Spinal cord (tissue), 10 donors: ENCODE results near the gene OR1L4. TPM values are rescaled to one million over a fixed set of nuclear protein-coding genes. Genes with fewer than 3 reads are reported as not detected.

Experiments
- DNase-seq, 6 donors: peaks; one replicate each; pipeline versions ENCODE4 v3.0.0 to v3.0.0-alpha.2; 2013 to 2015; ENCODE audit warnings: low spot score in 6 of 6, low read depth in 4 of 6
- H3K27ac ChIP-seq: one replicate; pipeline ENCODE4 v1.5.1; 2013; ENCODE audit warnings: low read depth, low read length, control low read depth
- H3K27me3 ChIP-seq: one replicate; pipeline ENCODE4 v1.6.1; 2013; ENCODE audit warnings: low read length; ENCODE audit not compliant: control insufficient read depth, insufficient read depth
- H3K36me3 ChIP-seq: one replicate; pipeline ENCODE4 v1.6.1; 2013; ENCODE audit warnings: low read length; ENCODE audit not compliant: control insufficient read depth, insufficient read depth
- H3K4me1 ChIP-seq: one replicate; pipeline ENCODE4 v1.6.1; 2013; ENCODE audit warnings: low read length; ENCODE audit not compliant: control insufficient read depth, insufficient read depth
- H3K4me3 ChIP-seq: one replicate; pipeline ENCODE4 v1.5.1; 2013; ENCODE audit warnings: low read depth, low read length, control low read depth
- H3K9me3 ChIP-seq: one replicate; pipeline ENCODE4 v1.6.1; 2013; ENCODE audit warnings: low read length; ENCODE audit not compliant: control insufficient read depth, insufficient read depth
- WGBS: methylation state at CpG from one replicate; pipeline ENCODE4 v1.1.5; 2013; ENCODE audit warnings: missing lambda C conversion rate; ENCODE audit not compliant: insufficient coverage; 5-methylcytosine and 5-hydroxymethylcytosine counted together
- long read RNA-seq, 4 donors: transcript quantifications; one replicate each; lab custom pipeline, GENCODE V29; 2026
- polyA plus RNA-seq, 2 donors: library from polyadenylated mRNA; unstranded; fragments of 120-200 nt; gene quantifications; one replicate each; pipeline ENCODE4 v1.2.1, GENCODE V29; 2013; ENCODE audit not compliant: insufficient read length in 2 of 2
- total RNA-seq, 2 donors: library from RNA; depleted of rRNA in 1 of 2; stranded (reverse); fragments of 120-200 nt in 1 of 2; fragments of >200 nt in 1 of 2; gene quantifications; one replicate each; pipeline versions ENCODE4 v1.2.3 to v1.2.4, GENCODE V29; 2013 to 2014
- donor health status: healthy.

Gene OR1L4, protein sequence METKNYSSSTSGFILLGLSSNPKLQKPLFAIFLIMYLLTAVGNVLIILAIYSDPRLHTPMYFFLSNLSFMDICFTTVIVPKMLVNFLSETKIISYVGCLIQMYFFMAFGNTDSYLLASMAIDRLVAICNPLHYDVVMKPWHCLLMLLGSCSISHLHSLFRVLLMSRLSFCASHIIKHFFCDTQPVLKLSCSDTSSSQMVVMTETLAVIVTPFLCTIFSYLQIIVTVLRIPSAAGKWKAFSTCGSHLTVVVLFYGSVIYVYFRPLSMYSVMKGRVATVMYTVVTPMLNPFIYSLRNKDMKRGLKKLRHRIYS
- not detected for total RNA-seq
- not detected for polyA plus RNA-seq
- long read RNA-seq, donor 1 = 0 reads
- long read RNA-seq, donor 2 = 0 reads
- long read RNA-seq, donor 3 = 0 reads
- long read RNA-seq, donor 4 = 0 reads

DNA sequence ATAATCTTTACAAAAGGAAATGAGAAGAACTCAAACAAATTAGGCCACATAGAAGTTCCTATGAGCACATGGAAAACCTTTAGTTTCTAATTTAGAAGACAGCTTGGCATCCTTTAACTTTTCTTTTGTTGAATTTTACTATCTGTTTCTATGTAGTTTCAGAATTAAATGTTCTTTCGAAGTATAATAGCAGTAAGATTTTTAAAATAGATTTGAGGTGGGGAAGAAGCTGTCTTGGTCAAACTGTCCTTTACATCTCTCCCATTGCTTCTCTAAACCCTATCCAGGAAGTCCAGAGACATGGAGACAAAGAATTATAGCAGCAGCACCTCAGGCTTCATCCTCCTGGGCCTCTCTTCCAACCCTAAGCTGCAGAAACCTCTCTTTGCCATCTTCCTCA lies at the start of gene OR1L4:
TSS of gene OR1L4 (plus strand) at position 301 of the 400 bp plus-strand sequence. CDS start at position 301, 0 bp downstream.
- Histone ChIP-seq H3K4me1 (no peaks in the 10 kb centered on the region), H3K4me3 (no peak within 1 kb of the TSS), H3K9me3 (peaks cover 11% of the 10 kb centered on the region), H3K27me3 (no peaks in the 10 kb centered on the region), H3K36me3 (no peaks in the 10 kb centered on the region), H3K27ac (no peak within 1 kb of the TSS)
- no CpG with 5 or more reads among the region's 1 CpG for WGBS
- no peak for DNase-seq

DNA sequence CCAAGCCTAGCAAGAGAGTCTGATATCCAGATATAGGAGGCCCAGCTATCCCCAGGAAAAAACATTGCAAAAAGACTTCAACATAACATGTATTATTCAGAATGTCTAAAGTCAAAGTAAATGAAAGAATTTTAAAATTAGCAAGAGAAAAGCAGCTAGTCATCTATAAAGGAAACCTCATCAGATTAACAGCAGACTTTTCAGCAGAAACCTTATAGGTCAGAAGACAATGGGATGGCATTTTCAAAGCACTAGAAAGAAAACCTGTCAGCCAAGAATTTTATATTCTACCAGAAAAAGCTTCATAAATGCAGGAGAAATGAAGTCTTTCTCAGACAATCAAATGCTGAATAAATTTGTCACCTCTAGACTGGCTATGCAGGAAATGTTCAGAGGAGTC lies 38.9 kb upstream of the OR1L4 start:
- Histone ChIP-seq H3K27ac (no peak overlapping the region), H3K27me3 (no peaks in the 10 kb centered on the region), H3K4me1 (no peaks in the 10 kb centered on the region), H3K36me3 (no peaks in the 10 kb centered on the region), H3K9me3 (peaks cover 7% of the 10 kb centered on the region), H3K4me3 (no peak overlapping the region)
- DNase-seq = no peak

DNA sequence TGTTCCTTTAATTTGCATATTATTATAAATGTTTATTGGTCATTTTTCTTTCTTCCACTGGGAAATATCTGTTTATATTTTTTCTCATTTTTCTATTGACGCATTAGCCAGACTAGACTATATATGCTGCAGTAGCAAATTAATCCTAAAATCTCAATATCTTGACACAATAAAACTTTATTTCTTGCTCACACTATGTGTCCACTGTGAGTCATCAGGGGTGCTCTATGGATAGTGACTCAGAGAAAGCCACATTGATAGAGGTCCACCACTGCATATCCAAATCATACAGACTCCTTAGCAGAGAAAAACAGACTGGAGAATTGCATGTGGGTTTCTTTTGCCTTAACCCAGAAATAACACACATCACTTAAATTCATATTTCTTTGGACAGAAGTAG lies 28.1 kb upstream of the OR1L4 start:
- Histone ChIP-seq H3K4me3 (no peak overlapping the region), H3K27me3 (no peaks in the 10 kb centered on the region), H3K36me3 (no peaks in the 10 kb centered on the region), H3K27ac (no peak overlapping the region), H3K9me3 (peaks cover 1% of the 10 kb centered on the region), H3K4me1 (no peaks in the 10 kb centered on the region)
- WGBS = no CpG with 5 or more reads among the region's 1 CpG
- DNase-seq = no peak

DNA sequence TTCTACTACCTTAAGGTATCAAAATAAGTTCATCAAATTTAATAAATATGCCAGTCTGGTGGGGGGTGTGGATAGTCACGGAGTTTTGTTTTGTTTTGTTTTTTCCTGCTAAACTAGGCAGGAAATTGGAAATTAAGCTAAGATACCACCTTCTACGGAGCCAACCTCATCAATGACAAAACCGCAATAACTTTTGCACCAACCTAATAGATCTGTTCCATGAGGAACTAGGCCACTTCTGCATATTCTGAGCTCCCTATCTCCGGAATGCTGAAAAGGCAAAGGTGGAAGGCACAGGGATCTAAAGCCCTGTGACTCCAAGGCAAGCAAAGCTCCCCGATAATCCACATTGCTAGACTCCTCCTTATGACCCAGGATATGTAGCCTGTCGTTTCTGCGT lies 5.8 kb upstream of the OR1L4 start:
- no peak overlapping the region for H3K27ac ChIP-seq
- WGBS = 90% methylated on average over 4 of the region's 7 CpGs
- H3K27me3 ChIP-seq = no peaks in the 10 kb centered on the region
- no peak for DNase-seq
- no peaks in the 10 kb centered on the region for H3K4me1 ChIP-seq
- H3K36me3 ChIP-seq = no peaks in the 10 kb centered on the region
- no peaks in the 10 kb centered on the region for H3K9me3 ChIP-seq
- H3K4me3 ChIP-seq = no peak overlapping the region

DNA sequence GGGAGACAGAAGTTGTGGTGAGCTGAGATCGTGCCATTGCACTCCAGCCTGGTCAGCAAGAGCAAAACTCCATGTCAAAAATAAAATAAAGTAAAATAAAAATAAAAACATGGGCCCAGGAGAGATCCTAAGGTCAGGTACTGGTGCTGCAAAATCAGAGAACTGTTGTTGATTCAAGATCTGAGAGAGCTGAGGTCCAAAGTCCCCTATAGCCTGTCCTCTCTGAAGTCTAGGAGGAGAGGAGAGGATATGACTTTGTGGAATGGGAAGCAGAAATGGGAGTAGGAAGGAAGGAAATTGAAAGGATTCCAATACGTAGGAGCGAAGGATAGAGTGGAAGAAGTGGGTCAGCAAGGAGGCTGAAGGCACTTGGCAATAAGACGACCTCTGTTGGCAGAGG lies 4.6 kb upstream of the OR1L4 start:
- H3K27ac ChIP-seq = no peak overlapping the region
- H3K4me3 ChIP-seq = no peak overlapping the region
- no peaks in the 10 kb centered on the region for H3K36me3 ChIP-seq
- DNase-seq = no peak
- no peaks in the 10 kb centered on the region for H3K9me3 ChIP-seq
- WGBS = 74% methylated on average over 2 of the region's 4 CpGs
- no peaks in the 10 kb centered on the region for H3K27me3 ChIP-seq
- no peaks in the 10 kb centered on the region for H3K4me1 ChIP-seq

DNA sequence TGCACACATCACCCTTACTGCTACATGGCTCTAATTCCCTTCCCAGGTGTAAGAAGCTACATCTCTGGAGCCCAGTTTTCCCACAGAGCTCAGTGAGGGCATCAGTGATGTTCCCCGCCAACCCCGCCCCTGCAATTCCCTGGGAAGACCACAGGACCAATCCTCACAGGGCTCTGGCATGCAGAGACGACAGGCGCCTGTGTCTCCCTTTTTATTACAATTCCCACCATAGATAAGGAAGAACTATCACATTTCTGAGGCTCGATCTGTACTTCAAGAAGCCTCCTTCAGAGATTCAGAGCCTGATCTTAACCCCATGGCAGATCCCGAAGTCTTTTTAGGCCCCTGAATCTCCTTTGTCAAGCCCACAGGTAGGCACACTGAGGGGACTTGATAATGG lies 18.2 kb downstream of the OR1L4 start, which contains the start of gene OR1L6:
TSS of gene OR1L6 (plus strand) at position 301 of the 400 bp plus-strand sequence. CDS start 7,545 bp downstream, outside the sequence.
- Histone ChIP-seq H3K9me3 (peaks cover 2% of the 10 kb centered on the region), H3K36me3 (no peaks in the 10 kb centered on the region), H3K4me1 (no peaks in the 10 kb centered on the region), H3K27me3 (no peaks in the 10 kb centered on the region), H3K27ac (no peak within 1 kb of the TSS), H3K4me3 (no peak within 1 kb of the TSS)
- DNase-seq = no peak
- WGBS = 58% methylated on average over 5 of the region's 6 CpGs

DNA sequence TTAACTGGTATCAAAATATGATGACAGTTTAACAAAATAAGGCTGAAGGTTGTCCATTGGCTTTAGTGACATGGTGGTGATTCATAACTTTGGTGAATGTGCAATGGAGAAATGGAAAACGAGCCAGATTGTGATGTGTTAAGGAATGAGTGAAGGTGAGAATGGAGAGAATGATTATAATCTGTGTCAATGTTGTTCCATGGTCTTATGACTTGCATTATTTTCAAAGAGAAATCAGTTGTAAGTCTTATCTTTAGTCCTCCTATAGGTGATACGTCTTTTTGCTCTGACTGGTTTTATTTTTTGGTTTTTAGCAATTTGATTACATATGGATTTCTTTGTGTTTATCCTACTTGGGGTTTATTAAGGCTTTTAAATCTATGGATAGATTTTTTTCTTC lies 31.0 kb downstream of the OR1L4 start:
- Histone ChIP-seq H3K27ac (no peak overlapping the region), H3K4me1 (no peaks in the 10 kb centered on the region), H3K36me3 (no peaks in the 10 kb centered on the region), H3K27me3 (no peaks in the 10 kb centered on the region), H3K4me3 (no peak overlapping the region), H3K9me3 (peaks cover 5% of the 10 kb centered on the region)
- 0% methylated on average over 1 of the region's 2 CpGs for WGBS
- no peak for DNase-seq

DNA sequence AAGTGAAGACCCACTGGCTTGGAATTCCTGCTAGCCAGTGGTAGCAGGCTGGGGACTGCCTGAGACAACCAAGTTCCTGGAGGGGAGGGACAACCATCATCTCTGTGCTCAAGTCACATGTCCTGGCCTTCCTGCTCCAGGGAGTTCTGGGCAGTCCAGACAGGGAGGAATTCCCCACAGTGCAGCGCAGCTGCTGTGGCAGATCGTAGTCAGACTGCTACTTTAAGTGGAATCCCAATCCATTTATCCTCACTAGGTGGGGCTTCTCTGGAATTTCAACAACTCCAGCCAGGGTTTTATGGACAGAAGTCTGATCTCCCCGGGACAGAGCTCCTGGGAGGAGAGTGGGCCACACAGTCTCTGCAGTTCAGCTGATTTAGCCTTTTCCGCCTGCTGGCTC lies 44.0 kb downstream of the OR1L4 start:
- WGBS = 82% methylated on average over 4 of the region's 4 CpGs
- H3K27me3 ChIP-seq = no peaks in the 10 kb centered on the region
- no peak overlapping the region for H3K4me3 ChIP-seq
- H3K9me3 ChIP-seq = no peaks in the 10 kb centered on the region
- no peaks in the 10 kb centered on the region for H3K36me3 ChIP-seq
- H3K27ac ChIP-seq = no peak overlapping the region
- H3K4me1 ChIP-seq = no peaks in the 10 kb centered on the region
- DNase-seq = no peak
